GM12878 (cell line): ENCODE measurements around the gene KIDINS220.

Experiments used
- CTCF ChIP-seq, 3 experiments: IDR thresholded peaks in 2 of 3; conservative IDR thresholded peaks in 1 of 3; 2 replicates each; pipeline ENCODE4 v1.5.1; 2011; ENCODE audit warnings: low read depth in 3 of 3, low read length in 3 of 3, mild to moderate bottlenecking in 3 of 3, control low read depth in 2 of 3, moderate library complexity in 2 of 3, inconsistent platforms in 1 of 3, mixed read lengths in 1 of 3; ENCODE audit not compliant: control insufficient read depth in 2 of 3, insufficient read depth in 1 of 3; ENCODE audit errors: extremely low read depth in 1 of 3
- CUX1 ChIP-seq: IDR thresholded peaks from 2 replicates; pipeline ENCODE4 v1.6.1; 2012; ENCODE audit warnings: improper control_type of control experiment, low read depth, low read length; ENCODE audit not compliant: insufficient replicate concordance
- EGR1 ChIP-seq, 2 experiments: IDR thresholded peaks; 1 replicate in 1 of 2; 2 replicates in 1 of 2; pipeline ENCODE4 v1.6.1; 2011 to 2012; ENCODE audit warnings: low read depth in 2 of 2, low read length in 2 of 2, borderline replicate concordance in 1 of 2, mild to moderate bottlenecking in 1 of 2, moderate library complexity in 1 of 2
- EZH2 ChIP-seq: IDR thresholded peaks from 2 replicates; pipeline ENCODE4 v1.6.1; 2012; ENCODE audit warnings: low read depth, mild to moderate bottlenecking, control low read depth, inconsistent platforms, low read length, borderline replicate concordance; ENCODE audit not compliant: control insufficient read depth
- JUND ChIP-seq: IDR thresholded peaks from 2 replicates; pipeline ENCODE4 v1.6.1; 2012; ENCODE audit warnings: low read depth, mild to moderate bottlenecking, low read length, improper control_type of control experiment, moderate library complexity
- NRF1 ChIP-seq: conservative IDR thresholded peaks from 2 replicates; pipeline ENCODE4 v1.6.1; 2011; ENCODE audit warnings: mild to moderate bottlenecking, low read depth, low read length, improper control_type of control experiment
- POLR2A ChIP-seq: IDR thresholded peaks from 2 replicates; pipeline ENCODE4 v1.6.1; 2011; ENCODE audit warnings: low read depth, mild to moderate bottlenecking, low read length
- RAD21 ChIP-seq: IDR thresholded peaks from 2 replicates; pipeline ENCODE4 v1.6.1; 2011; ENCODE audit warnings: mild to moderate bottlenecking, low read depth, low read length, moderate library complexity; ENCODE audit not compliant: insufficient read depth
- SRF ChIP-seq, 2 experiments: IDR thresholded peaks; 2 replicates each; pipeline ENCODE4 v1.6.1; 2011; ENCODE audit warnings: low read depth in 2 of 2, low read length in 2 of 2, mild to moderate bottlenecking in 1 of 2, moderate library complexity in 1 of 2
- TARDBP ChIP-seq: IDR thresholded peaks from 2 replicates; pipeline ENCODE4 v1.6.1; 2016; ENCODE audit warnings: borderline replicate concordance
- TF ChIP-seq, protein P1 (sequence below): IDR thresholded peaks from 2 replicates; pipeline ENCODE4 v1.6.1; 2012; ENCODE audit warnings: low read depth, low read length, improper control_type of control experiment

DNA sequence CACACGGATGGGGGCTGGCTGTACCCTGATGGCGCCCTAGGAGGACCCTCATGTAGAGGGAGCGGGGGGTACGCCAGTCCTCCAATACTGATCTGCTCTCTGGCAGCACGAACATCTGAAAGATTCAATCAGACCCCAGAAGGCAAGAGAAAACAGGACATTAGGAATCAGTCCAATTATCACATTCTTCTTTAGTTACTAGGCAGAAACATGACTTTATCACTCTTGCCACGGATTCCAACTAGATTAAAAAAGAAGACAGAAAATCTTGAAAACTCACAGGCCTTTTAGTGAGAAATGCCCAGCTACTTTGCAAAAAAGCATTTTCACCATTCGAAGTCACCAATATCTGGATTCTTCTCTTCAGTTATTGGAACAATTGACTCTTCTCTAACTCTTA, 87.2 kb downstream of the KIDINS220 start:
- no peak for TF ChIP-seq CTCF (IDR thresholded peaks at IDR 0.05 in 2 of 3, conservative IDR thresholded peaks at IDR 0.05 in 1 of 3; ENCODE audit: control insufficient read depth in 2 of 3, extremely low read depth in 1 of 3, insufficient read depth in 1 of 3, low read depth in 3 of 3, low read length in 3 of 3)
- TF ChIP-seq, protein P1, sequence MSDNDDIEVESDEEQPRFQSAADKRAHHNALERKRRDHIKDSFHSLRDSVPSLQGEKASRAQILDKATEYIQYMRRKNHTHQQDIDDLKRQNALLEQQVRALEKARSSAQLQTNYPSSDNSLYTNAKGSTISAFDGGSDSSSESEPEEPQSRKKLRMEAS, result no peak
- no peak for TF ChIP-seq CUX1
- TF ChIP-seq TARDBP, result no peak
- TF ChIP-seq RAD21, result no peak
- no peak for TF ChIP-seq NRF1
- TF ChIP-seq EGR1 (IDR thresholded peaks at IDR 0.05; ENCODE audit: borderline replicate concordance in 1 of 2, low read depth in 2 of 2, low read length in 2 of 2), result no peak
- TF ChIP-seq EZH2, result no peak
- TF ChIP-seq SRF (IDR thresholded peaks at IDR 0.05; ENCODE audit: low read depth in 2 of 2, low read length in 2 of 2), result no peak
- no peak for TF ChIP-seq POLR2A
- no peak for TF ChIP-seq JUND
